B cell (primary cell): ENCODE data around the gene SNX10. TPM values are rescaled to one million over a fixed set of nuclear protein-coding genes. Genes with fewer than 3 reads are reported as not detected.

Experiments
- ATAC-seq: fragments of 200-7000 bp; cut with Tn5 transposase; one replicate; pipeline ENCODE4 v1.10.0; 2021; ENCODE audit warnings: low read depth, mild to moderate bottlenecking, moderate number of reproducible peaks, moderate library complexity
- CTCF ChIA-PET: fragments of 350-600 bp; sonication (Branson Sonifier 250); formaldehyde crosslinking; loops from one replicate; lab custom pipeline; 2021; ENCODE audit warnings: antibody characterized with exemption, inconsistent platforms; lab: Charles Lee
- POLR2A ChIA-PET: fragments of 350-600 bp; sonication (Branson Sonifier 250); formaldehyde crosslinking; loops from one replicate; lab custom pipeline; 2021; ENCODE audit warnings: antibody characterized with exemption; lab: Charles Lee
- DNase-seq: peaks from one replicate; pipeline ENCODE4 v3.0.0; 2013
- H2AFZ ChIP-seq: 2 replicates; pipeline ENCODE4 v1.6.1; 2012; ENCODE audit warnings: mild to moderate bottlenecking, low read depth, low read length; ENCODE audit not compliant: insufficient read depth, poor library complexity, severe bottlenecking
- H3K27ac ChIP-seq, 2 donors: 1 replicate in 1 of 2; 2 replicates in 1 of 2; pipeline ENCODE4 v1.5.1; 2012 to 2013; ENCODE audit warnings: low read length in 2 of 2, mild to moderate bottlenecking in 2 of 2, moderate library complexity in 1 of 2
- H3K27me3 ChIP-seq, 4 experiments: fragments of 200-600 bp in 1 of 4; sonication (generic) in 1 of 4; replicated peaks in 1 of 4; 1 replicate in 2 of 4; 2 replicates in 2 of 4; pipeline versions ENCODE4 v1.6.1 to v1.7.0; 2013 to 2016; ENCODE audit warnings: low read length in 3 of 4, mild to moderate bottlenecking in 2 of 4, mixed read lengths in 1 of 4, moderate library complexity in 1 of 4; ENCODE audit not compliant: insufficient read depth in 4 of 4, control insufficient read depth in 3 of 4; ENCODE audit errors: control extremely low read depth in 1 of 4
- H3K36me3 ChIP-seq, 2 experiments: replicated peaks in 1 of 2; 1 replicate in 1 of 2; 2 replicates in 1 of 2; pipeline versions ENCODE4 v1.6.1 to v1.7.1; 2013; ENCODE audit warnings: low read length in 1 of 2; ENCODE audit not compliant: insufficient read depth in 2 of 2, control insufficient read depth in 1 of 2; ENCODE audit errors: control extremely low read depth in 1 of 2, extremely low read depth in 1 of 2
- H3K4me1 ChIP-seq, 2 donors: fragments of 200-600 bp in 1 of 2; sonication (generic) in 1 of 2; 1 replicate in 1 of 2; 2 replicates in 1 of 2; pipeline versions ENCODE4 v1.5.1 to v1.6.1; 2013 to 2017; ENCODE audit warnings: low read length in 2 of 2; ENCODE audit not compliant: control insufficient read depth in 2 of 2, insufficient read depth in 2 of 2
- H3K4me2 ChIP-seq: replicated peaks from 2 replicates; pipeline ENCODE3; 2012; ENCODE audit warnings: mild to moderate bottlenecking, low read depth, low read length; ENCODE audit not compliant: poor library complexity, severe bottlenecking
- H3K4me3 ChIP-seq, 5 experiments: fragments of 200-600 bp in 1 of 5; sonication (generic) in 1 of 5; 1 replicate in 3 of 5; 2 replicates in 2 of 5; pipeline versions ENCODE4 v1.5.1 to v1.7.0; 2011 to 2016; ENCODE audit warnings: low read length in 4 of 5, mild to moderate bottlenecking in 4 of 5, low read depth in 2 of 5, control low read depth in 1 of 5, moderate library complexity in 1 of 5; ENCODE audit not compliant: insufficient read depth in 1 of 5; ENCODE audit errors: control extremely low read depth in 1 of 5, extremely low read depth in 1 of 5
- H3K79me2 ChIP-seq: fragments of 200-600 bp; sonication (generic); one replicate; pipeline ENCODE4 v1.6.0; 2016; ENCODE audit warnings: low read length; ENCODE audit not compliant: control insufficient read depth, insufficient read depth
- H3K9ac ChIP-seq: fragments of 200-600 bp; sonication (generic); 2 replicates; pipeline ENCODE4 v1.6.1; 2017; ENCODE audit warnings: mild to moderate bottlenecking, low read length, moderate library complexity
- H3K9me3 ChIP-seq, 3 donors: one replicate each; pipeline versions ENCODE4 v1.6.1 to v1.7.1; 2013; ENCODE audit warnings: low read length in 2 of 3; ENCODE audit not compliant: control insufficient read depth in 2 of 3, insufficient read depth in 1 of 3; ENCODE audit errors: control extremely low read depth in 1 of 3
- H4K20me1 ChIP-seq: 2 replicates; pipeline ENCODE4 v1.6.0; 2012; ENCODE audit warnings: mild to moderate bottlenecking, low read length; ENCODE audit not compliant: insufficient read depth, control insufficient read depth, poor library complexity, severe bottlenecking
- H3K27ac Mint-ChIP-seq: one replicate; pipeline ENCODE4 v1.8.0; 2021; ENCODE audit warnings: mixed read lengths
- H3K27me3 Mint-ChIP-seq: one replicate; pipeline ENCODE4 v1.8.0; 2021; ENCODE audit warnings: mixed read lengths
- H3K4me1 Mint-ChIP-seq: one replicate; pipeline ENCODE4 v1.8.0; 2021; ENCODE audit warnings: mixed read lengths
- H3K4me3 Mint-ChIP-seq: one replicate; pipeline ENCODE4 v1.8.0; 2021; ENCODE audit warnings: mixed read lengths
- H3K9me3 Mint-ChIP-seq: one replicate; pipeline ENCODE4 v1.8.0; 2022; ENCODE audit warnings: mixed read lengths; ENCODE audit not compliant: insufficient read depth
- EZH2 ChIP-seq: IDR thresholded peaks from 2 replicates; pipeline ENCODE4 v1.6.1; 2012; ENCODE audit warnings: borderline replicate concordance, low read depth, mild to moderate bottlenecking, moderate library complexity, low read length; ENCODE audit not compliant: insufficient read depth, poor library complexity, severe bottlenecking
- WGBS: methylation state at CpG from one replicate; pipeline ENCODE4 v1.1.5; 2013; ENCODE audit warnings: missing lambda C conversion rate; ENCODE audit not compliant: insufficient coverage; 5-methylcytosine and 5-hydroxymethylcytosine counted together
- intact Hi-C: fragments of 100-400 bp; cut with micrococcal nuclease; formaldehyde crosslinking; loops from one replicate; pipeline ENCODE4 v1.10.0; 2022
- polyA plus RNA-seq: library from polyadenylated mRNA; depleted of rRNA; stranded (reverse); fragments of >200 nt; gene quantifications from 2 replicates; pipeline ENCODE4 v1.2.3, GENCODE V29; 2012
- total RNA-seq, 2 donors: library from RNA; stranded (reverse); fragments of 120-200 nt in 1 of 2; gene quantifications; 1 replicate in 1 of 2; 2 replicates in 1 of 2; pipeline versions ENCODE4 v1.2.3 to v1.2.4, GENCODE V29; 2013 to 2022
- TF ChIP-seq, protein P1 (sequence below): fragments of 200-600 bp; IDR thresholded peaks from one replicate; pipeline ENCODE4 v1.8.0; 2022; ENCODE audit warnings: antibody characterized with exemption, mild to moderate bottlenecking

The SNX10 gene
- total and polyA plus RNA-seq, 2 donors (not counting 1 experiment from before 2014, with no cell fraction given), result 26.5 to 29.2 TPM

- 89% methylated on average over 3 of the region's 9 CpGs for WGBS
- intact Hi-C loops, result no loop called here
- Histone ChIP-seq H3K9ac (no peak overlapping the region), H3K9me3 (peaks cover 0 to 2% (median 0%) of the 10 kb centered on the region in 3 donors), H3K36me3 (no peaks in the 10 kb centered on the region), H3K4me2 (no peak overlapping the region), H3K27me3 (peaks cover 0 to 4% (median 0%) of the 10 kb centered on the region in 4 experiments), H4K20me1 (no peaks in the 10 kb centered on the region), H3K4me1 (no peaks in the 10 kb centered on the region), H3K79me2 (no peaks in the 10 kb centered on the region), H3K27ac (no peak overlapping the region), H3K4me3 (no peak overlapping the region), H2AFZ (no peak overlapping the region)
- TF ChIP-seq, protein P1, sequence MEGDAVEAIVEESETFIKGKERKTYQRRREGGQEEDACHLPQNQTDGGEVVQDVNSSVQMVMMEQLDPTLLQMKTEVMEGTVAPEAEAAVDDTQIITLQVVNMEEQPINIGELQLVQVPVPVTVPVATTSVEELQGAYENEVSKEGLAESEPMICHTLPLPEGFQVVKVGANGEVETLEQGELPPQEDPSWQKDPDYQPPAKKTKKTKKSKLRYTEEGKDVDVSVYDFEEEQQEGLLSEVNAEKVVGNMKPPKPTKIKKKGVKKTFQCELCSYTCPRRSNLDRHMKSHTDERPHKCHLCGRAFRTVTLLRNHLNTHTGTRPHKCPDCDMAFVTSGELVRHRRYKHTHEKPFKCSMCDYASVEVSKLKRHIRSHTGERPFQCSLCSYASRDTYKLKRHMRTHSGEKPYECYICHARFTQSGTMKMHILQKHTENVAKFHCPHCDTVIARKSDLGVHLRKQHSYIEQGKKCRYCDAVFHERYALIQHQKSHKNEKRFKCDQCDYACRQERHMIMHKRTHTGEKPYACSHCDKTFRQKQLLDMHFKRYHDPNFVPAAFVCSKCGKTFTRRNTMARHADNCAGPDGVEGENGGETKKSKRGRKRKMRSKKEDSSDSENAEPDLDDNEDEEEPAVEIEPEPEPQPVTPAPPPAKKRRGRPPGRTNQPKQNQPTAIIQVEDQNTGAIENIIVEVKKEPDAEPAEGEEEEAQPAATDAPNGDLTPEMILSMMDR, result no peak
- no peak for TF ChIP-seq EZH2
- POLR2A ChIA-PET, result no interaction called here
- no peak overlapping the region for H3K4me3 Mint-ChIP-seq
- DNase-seq (no peak), ATAC-seq (no peak)
- CTCF ChIA-PET, result interaction anchor here (0.6 to 1.3 kb wide), 3 partner anchors 9 to 97 kb away, joined by 3 to 4 read pairs (median 3); no protein-coding TSS in a partner anchor
- no peaks in the 10 kb centered on the region for H3K4me1 Mint-ChIP-seq
- H3K9me3 Mint-ChIP-seq, result no peaks in the 10 kb centered on the region
- no peak overlapping the region for H3K27ac Mint-ChIP-seq
- peaks cover 49% of the 10 kb centered on the region for H3K27me3 Mint-ChIP-seq
Observed at GRCh38 chr7:26267601-26268166, 24.0 kb upstream of the SNX10 start.

DNA sequence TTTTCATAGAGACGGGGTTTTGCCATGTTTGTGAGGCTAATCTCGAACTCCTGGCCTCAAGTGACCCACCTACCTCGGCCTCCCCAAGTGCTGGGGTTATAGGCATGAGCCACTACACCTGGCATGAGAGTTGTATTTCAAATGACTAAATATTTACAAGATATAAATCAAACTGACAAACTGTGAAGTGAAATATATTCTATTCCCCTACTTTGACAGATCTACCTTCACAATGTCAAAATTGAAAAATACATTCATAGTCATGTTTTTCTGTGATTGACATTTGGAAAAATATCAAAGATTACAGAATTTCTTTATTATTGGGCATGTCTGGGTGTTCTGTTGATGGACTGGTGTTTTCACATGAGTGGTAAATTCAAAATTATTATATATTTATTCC is 16.4 kb upstream of the SNX10 start:
- no peaks in the 10 kb centered on the region for H3K36me3 ChIP-seq
- H3K27me3 Mint-ChIP-seq, result peaks cover 7% of the 10 kb centered on the region
- POLR2A ChIA-PET, result interaction anchor here (0.6 kb wide), 1 partner anchor 73 kb away, joined by 8 read pairs; no protein-coding TSS in a partner anchor
- H4K20me1 ChIP-seq, result no peaks in the 10 kb centered on the region
- H3K27ac Mint-ChIP-seq, result no peak overlapping the region
- H3K9me3 Mint-ChIP-seq, result no peaks in the 10 kb centered on the region
- no peak overlapping the region for H3K4me3 ChIP-seq
- DNase-seq, result no peak
- H3K27ac ChIP-seq, result no peak overlapping the region
- peaks cover 6% of the 10 kb centered on the region for H3K4me1 Mint-ChIP-seq
- intact Hi-C loops, result loop anchor here (5.0 to 10.0 kb wide), 2 partner anchors 383 to 890 kb away; partner anchors contain the start of gene HOXA9
- H3K27me3 ChIP-seq, result no peaks in the 10 kb centered on the region
- TF ChIP-seq EZH2, result no peak
- TF ChIP-seq, protein P1, result no peak
- no peaks in the 10 kb centered on the region for H3K79me2 ChIP-seq
- H3K9me3 ChIP-seq, result no peaks in the 10 kb centered on the region
- no peaks in the 10 kb centered on the region for H3K4me1 ChIP-seq
- H2AFZ ChIP-seq, result no peak overlapping the region
- H3K4me2 ChIP-seq, result no peak overlapping the region
- ATAC-seq, result no peak
- WGBS, result no CpG with 5 or more reads among the region's 3 CpGs
- CTCF ChIA-PET, result interaction anchor here (1.6 to 7.4 kb wide), 2 partner anchors 16 to 89 kb away, joined by 5 to 133 read pairs; partner anchors contain the start of gene SNX10
- H3K9ac ChIP-seq, result no peak overlapping the region
- no peak overlapping the region for H3K4me3 Mint-ChIP-seq
